HG02610 (cell line): ENCODE measurements around the gene DCXR.
A peak's percentile ranks its signal among the peaks of the same experiment; 100 is the strongest.

Experiments used
- ATAC-seq: cut with Tn5 transposase; IDR thresholded peaks from one replicate; pipeline ENCODE4 v1.9.1; 2021; ENCODE audit warnings: mild to moderate bottlenecking, moderate library complexity; ENCODE audit not compliant: unreplicated experiment

DCXR gene

DNA sequence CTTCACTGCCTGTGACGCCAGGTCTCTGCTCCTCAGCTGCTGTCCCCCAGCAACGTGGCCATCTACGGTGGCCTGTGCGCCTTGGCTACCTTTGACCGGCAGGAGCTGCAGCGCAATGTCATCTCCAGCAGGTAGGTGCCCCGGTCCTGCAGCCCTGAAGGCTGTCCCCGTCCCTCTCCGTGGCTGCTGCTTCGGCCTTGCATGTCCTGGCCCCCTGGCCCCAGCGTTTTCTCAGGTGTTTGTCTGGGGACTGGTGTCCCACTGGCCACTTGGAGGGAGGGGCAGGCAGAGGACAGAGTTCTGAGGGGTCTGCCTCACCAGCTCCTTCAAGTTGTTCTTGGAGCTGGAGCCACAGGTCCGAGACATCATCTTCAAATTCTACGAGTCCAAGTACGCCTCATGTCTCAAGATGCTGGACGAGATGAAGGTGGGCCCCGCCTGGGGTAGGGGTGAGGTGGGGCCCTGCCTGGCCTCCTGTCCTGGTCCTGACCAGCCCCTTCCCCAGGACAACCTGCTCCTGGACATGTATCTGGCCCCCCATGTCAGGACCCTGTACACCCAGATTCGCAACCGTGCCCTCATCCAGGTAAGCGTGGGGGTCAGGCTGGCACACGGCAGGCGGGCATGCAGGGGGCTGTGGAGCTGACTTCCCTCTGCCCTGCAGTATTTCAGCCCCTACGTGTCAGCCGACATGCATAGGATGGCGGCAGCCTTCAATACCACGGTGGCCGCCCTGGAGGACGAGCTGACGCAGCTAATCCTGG lies 18.6 kb upstream of the DCXR start:
- no peak for ATAC-seq

DNA sequence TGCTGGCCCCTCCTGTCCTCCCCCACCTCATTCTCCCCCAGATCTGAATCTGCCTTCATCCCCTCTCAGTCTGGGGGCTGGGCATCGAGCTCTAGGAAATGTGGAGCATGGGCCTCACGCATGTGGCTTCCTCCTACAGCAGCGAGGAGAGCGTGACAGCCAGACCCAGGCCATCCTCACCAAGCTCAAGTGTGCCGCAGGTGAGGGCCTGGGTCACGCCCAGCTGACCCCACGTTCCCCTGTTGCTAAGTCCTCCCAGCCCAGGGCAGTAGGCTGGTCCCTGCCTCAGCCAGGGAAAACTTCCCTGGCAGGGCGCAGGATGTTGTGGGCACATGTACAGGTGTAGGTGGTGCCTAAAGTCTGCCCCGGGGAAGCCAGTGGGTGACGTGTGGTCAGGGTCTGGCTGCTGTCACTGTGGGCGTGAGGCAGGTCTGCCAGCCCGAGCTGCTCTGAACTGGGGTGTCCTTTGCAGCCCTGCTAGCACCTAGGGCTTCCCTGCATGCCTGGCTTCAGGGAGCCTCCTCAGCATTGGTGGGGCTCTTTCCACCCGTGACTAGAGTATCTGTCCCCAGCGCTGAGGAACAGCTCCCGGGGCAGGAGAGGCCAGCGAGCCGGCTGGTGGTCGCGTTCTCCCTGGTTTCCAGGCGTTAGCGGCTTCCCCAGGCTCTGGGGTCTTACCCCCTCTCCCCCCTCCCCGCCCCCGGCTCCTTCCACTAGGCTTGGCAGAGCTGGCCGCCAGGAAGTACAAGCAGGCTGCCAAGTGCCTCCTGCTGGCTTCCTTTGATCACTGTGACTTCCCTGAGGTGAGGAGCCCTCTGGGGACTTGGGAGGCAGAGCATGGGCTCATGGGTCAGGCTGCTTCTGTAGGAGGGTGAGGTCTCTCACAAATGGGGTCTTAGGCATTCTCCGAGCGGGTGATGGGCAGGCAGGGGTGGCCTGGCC lies 17.8 kb upstream of the DCXR start:
- no peak for ATAC-seq

DNA sequence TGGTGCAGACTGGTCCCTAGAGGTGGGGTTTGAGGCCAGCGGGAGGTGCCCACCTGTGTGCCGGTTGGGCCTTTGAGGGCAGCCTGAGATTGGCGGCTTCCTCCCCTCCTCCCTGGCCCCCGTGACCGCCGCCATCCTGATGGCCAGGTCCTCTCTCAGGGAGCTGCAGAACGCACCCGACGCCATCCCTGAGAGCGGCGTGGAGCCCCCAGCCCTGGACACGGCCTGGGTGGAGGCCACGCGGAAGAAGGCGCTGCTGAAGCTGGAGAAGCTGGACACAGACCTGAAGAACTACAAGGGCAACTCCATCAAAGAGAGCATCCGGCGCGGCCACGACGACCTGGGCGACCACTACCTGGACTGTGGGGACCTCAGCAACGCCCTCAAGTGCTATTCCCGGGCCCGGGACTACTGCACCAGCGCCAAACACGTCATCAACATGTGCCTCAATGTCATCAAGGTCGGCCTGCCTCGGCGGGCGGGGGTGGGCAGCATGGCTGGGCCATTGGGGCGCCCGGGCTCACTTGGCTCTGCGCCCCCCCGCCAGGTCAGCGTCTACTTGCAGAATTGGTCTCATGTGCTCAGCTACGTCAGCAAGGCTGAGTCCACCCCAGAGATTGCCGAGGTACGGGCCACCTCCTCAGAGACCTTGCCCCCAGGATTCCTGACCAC lies 17.0 kb upstream of the DCXR start:
- no peak for ATAC-seq

DNA sequence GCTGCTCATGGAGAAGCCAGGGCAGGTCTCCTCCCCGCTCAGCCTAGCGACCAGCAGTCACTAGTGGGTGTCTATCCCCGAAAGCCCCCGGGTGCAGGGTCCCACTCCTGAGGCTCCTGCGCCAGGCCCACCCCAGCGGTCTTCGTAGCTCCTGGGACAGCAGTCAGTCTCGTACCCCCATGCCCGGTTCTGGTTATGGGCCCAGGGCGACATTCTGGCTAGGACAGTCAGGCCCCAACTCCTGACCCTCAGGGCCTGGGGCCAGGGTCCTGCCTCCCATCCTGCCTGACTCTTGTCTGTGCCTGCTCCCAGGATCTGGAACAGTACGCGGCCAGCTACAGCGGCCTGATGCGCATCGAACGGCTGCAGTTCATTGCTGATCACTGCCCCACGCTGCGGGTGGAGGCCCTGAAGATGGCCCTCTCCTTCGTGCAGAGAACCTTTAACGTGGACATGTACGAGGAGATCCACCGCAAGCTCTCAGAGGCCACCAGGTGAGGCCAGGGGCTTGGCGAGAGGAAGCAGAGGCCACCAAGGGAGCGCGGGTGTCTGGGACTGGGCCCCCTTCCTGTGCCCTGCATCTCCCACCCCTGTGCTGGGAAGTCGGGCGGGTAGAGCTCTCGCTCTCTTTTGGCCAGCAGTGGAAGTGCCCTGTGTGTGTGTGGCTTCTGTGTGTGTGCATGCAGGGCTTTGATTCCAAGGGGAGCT lies 16.2 kb upstream of the DCXR start:
- ATAC-seq, result no peak

DNA sequence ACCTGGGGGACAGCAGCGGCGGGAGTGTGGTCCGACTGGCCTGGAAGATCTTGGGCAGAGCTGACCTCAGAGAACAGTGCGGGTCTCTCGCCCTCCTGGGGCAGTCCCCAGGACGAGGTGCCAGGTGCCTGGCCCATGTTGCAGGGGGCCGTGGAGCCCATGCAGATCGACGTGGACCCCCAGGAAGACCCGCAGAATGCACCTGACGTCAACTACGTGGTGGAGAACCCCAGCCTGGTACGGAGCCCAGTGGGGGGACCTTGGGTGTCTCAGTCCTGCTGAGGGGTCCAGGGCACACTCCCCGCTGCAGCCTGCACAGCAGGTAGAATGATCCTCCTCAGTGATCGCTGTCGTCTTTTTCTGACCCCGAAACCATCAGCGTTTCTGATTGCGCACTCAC lies 15.6 kb upstream of the DCXR start:
- no peak for ATAC-seq

DNA sequence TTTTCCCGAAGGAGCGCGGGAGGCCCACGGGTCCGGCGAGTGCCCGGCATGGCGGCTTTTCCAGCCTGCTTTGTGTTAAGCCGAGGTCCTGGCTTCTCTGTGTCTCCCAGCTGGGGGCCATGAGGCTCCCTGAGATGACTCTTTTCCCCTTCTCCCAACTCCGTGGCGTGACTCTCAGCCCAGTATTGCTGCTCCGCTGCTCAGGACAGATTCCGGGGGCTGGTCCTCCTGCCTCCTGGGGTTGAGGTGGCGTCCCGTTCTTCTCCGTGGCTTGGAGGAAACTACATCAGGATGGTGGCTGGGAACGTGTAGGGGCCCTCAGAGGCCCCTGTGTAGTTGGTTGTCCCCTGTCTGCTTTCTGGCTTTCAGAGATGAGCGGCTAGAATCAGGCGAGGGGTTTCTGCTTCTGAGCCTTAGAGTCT lies 15.2 kb upstream of the DCXR start:
- ATAC-seq, result no peak

DNA sequence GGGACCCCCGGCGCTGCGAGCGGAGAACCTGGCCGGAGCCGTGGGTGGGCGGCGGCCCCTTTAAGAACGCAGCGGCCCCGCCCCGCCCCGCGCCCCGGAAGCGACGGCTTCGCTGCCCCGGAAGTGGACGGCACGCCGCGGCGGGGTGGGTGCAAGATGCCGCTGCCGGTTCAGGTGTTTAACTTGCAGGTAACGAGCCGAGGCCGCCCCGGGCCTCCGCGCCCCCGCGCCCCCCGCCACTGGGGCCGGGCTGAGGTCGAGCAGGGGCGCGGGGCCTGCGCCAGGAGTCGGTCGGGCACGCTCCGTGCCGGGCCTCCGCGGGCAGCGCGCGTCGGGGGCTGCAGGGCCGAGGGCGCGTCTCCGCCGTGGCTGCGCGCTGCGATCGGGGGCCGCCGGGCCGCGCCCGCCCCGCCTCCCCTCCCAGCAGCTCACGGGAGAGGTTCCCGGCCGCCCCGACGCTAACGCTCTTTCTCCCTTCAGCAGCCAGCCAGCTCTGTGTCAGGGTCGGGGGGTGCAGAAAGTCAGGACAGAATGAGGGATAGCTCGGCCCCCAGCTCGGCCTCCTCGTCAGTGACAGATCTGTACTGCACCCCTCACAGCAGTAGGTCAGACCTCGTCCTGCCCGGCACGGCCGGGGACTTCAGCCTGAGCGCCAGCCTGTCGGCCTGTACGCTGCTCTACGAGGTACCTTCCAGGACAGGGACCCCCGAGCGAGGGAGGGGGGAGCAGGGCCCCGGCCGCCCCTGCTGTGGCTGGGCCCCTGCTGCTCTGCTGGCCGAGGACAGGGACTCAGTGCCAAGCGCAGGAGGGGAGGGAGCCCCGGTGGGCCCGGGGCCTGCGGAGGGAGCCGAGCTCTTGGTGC lies 14.5 kb upstream of the DCXR start, which contains the start of the genes GPS1 and RFNG:
GPS1 (plus strand) TSS at position 123 of the 862 bp plus-strand sequence; CDS start at position 157, 34 bp downstream.
RFNG (minus strand) TSS at position 36 of the 862 bp plus-strand sequence. CDS start 45 bp downstream, outside the sequence.
- peak; percentile 47 for ATAC-seq

DNA sequence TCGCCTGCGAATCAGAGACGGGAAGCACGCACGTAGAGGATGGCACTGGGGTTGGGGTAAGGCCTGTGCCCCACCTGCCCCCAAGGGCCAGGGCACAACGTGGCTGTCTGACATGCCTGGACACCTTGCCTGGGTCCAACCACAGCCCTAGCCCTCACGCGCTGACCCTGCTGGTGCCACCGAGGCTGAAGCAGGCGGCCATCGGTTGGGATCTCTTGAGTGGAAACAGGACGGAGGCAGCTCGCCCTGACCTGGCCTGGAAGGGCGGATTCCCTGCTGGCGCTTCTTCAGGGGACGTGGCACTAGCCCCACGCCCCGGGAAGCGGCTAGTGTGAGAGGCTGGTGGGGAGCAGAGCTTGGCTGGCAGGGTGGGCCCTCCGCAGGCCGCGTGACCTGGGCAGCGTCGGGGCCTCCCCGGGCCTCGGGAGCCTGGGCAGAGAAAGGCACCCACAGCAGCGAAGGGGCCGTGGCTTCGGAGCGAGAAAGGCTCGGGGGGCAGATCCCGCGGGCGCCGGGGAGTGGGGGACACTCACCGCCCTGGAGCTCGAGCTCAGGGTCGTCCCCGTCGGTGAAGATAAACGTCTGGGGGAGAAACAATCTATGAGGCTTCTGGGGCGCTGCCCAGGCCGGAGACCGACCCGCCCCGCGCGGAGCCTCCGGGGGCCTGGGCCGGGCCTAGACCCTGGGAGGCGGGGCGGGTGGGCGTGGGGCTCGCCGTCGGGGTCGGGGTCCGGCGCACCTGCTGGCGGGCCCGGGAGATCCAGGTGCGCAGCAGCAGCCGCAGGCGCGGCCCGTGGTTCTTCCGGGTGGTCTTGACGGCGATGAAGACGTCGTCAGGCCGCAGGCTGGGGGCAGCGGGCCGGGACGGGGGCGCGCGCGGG lies 13.5 kb upstream of the DCXR start:
- ATAC-seq, result no peak

DNA sequence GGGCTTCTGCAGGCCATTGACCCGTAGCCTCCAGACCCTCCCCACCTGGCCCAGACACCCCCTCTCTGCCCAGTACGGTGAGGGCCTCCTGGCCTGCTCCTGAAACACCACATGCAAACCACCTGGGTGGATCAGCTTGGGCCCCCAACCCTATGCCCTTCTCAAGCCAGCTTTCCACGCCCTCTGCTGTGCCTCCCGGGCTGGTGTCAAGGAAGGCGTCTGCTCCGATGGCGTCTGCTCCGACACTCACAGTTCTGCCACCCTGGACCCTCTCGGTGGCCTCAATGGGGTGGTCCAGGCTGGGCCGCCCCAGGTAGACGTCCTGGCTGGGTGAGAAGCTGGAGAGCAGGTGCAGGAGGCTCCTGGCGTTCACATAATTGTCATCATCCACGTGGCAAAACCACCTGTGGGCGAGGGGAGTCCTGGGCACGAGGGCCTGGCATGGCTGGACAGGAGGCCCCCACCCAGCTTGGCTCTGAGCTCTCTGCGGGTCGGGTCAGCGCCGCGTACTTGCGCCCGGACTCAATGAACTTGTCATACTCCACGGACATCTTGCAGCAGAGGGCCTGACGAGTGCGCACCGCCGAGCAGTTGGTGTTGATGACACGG lies 12.8 kb upstream of the DCXR start:
- no peak for ATAC-seq

DNA sequence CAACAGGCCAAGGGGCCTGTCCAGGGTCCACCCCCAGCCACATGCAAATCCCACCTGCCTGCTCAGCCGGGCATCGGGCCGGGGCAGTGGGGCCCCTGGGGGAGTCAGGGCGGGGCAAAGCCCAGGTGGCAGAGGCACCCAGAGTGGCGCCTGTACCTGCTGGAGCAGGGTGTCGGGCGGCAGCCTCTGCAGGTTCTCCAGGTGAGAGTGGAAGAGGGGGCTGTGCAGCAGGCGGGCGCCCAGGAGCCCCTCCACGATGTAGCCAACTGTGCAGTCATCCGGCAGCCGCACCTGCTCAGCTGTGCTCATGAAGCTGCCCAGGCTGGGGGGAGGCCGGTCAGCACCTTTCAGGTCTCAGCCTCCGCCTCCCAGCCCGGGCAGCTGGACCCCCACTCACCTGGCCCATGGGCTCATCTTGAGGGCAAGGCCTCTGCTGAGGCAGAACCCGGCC lies 12.0 kb upstream of the DCXR start:
- ATAC-seq, result no peak

DNA sequence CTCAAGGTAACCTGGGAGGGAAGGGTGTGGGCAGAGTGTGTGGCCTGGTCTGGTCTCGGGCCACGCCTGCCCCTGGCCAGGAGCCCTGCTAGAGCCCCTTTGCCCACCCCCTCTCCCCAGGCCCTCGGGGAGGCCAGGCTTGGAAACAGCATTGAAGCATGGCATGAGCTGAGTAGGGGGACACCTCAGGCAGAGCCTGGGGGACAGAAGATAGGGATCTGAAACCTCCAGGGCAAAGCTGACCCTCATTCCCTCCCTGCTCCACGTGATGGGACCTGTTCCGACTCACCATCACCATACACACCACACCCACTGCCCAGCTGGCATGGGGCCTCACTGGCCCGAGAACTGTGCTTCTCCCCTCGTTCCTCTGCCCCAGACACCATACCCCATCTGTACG lies 11.6 kb upstream of the DCXR start:
- no peak for ATAC-seq

DNA sequence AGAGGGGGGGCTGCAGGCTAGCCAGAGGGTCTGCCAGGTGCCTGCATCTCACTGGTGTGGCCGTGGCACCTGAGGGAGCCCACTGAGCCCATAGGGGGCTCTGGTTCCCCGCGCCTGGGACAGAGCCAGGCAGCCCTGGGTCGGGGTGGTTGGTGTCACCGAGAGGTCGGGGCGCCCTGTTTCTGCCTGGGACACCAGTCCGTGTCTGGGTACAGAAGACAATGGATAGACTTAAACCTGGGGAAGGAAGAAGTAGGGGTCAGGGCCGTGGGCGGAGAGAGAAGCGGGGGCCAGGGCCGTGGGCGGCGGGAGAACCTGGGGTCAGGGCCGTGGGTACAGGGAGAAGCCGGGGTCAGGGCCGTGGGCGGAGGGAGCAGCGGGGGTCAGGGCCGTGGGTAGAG lies 11.1 kb upstream of the DCXR start:
- no peak for ATAC-seq

DNA sequence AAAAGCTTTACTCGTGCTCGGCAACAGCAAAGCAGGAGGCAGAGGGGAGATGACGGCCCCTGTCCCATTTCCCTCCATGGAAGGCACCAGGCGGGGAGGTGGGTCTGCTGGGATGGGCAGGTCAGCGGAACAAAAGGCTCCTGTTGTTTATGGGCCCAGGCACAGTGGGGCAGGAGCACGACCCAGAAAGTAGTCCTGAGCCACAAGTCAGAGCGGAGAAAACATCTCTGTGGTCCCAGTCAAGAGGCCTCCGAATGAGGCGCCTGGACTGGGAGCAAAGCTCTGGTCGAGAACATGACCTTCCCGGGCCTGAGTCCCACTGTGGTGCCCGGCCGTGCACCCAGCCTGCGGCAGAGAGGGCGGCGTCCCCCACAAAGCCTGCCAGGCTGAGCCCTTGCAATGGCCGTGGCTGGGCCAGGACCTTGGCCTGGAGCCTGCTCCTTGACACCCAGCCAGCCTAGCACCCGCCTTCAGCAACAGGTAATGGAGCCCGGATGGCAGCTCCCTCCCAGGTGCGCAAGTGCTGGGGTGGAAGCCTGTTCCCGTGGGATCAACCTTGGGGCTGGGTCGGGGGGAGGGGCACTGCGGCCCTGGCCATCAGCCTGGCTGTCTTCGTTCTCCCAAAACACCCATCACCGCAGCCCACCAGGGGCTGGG lies 10.5 kb upstream of the DCXR start:
- ATAC-seq, result no peak

DNA sequence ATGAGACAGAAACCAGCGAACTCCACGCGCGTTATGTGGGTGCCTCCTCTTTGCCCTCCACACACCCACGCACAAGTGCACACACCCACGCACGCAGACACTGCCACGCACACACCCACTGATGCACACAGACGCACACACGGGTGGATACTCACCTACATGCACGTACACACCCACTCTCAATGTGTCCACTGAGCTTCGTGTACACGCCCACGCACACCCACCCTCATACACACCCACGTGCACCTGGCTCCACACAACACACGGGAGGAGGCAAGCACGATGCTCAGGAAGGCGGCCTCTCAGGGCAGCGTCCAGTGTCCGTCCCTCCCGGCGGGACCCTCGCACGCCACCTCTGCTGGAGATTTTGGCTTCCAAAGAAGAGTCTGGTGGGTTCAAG lies 9.9 kb upstream of the DCXR start:
- no peak for ATAC-seq

DNA sequence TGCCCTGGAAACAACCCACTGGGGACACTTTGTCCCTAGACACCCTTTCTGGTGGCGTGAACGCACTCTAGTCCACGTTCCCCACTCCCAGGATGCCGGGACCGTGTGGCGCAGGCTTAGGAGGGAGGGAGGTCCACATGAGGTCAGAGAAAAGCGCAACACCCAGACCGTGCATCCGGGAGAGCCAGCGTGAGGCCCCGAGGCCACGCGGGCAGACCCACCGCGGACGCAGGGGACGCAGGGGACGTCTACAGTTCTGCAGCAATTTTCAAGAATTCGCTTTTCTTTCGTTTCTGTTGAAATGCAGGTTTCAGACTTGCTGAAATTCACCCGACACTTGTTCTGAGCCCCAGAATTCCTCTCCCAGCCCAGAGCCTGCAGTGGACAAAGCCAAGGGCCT lies 9.4 kb upstream of the DCXR start:
- ATAC-seq, result no peak

DNA sequence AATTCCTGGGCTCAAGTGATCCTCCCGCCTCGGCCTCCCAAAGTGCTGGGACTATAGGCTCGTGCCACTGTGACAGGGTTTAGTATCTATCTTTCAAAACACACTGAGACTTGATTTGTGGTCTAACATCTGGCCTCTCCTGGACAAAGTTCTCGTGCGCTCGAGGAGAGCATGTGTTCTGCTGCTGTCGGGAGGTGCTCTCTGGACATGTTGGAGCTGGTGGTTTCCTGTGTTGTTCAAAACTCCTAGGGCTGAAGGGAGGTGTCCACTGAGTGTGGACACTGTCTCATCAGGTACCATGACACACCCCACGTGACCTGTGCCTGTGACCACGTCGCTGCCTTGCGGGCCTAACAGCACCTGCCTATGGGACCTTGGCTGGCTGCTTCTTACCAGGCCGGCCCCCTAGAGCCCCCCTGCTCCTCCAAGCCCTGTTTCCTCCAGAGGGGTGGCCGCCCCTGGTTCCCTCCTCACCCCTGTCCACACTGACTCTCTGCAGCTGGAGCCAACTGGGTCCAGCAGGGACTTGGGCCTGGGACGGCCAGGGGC lies 8.5 kb upstream of the DCXR start:
- ATAC-seq, result no peak

DNA sequence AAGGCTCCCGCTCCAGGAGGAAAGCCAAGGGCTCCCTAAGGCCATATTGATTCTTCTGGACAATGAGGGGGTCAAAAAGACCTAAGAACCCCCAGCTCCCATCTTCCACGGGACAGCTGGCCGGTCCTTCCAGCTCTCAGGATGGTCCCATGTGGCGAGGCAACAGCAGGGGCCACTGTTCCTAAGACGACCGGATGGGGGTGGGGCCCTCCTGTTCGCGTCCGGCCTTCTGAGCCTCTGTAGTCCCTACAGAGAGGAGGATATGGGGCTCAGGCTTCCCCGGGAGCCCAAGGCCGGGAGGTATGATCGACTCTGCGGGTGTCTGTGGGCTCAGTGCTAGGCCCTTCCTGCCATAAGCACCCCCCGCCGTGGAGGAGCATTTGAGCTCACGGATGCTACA lies 6.0 kb upstream of the DCXR start:
- no peak for ATAC-seq
